ENCODE data around the gene MOCOS.

GRCh38 chr18:36269157-36269556 is 81.9 kb downstream of the MOCOS start:
- TF ChIP-seq CTCF (conservative IDR thresholded peaks at IDR 0.05; ENCODE audit: low read depth, low read length) (no peak), EZH2phosphoT487 (IDR thresholded peaks at IDR 0.05; ENCODE audit: borderline replicate concordance, low read length) (no peak)
